Raji (cell line): Measurements from ENCODE around the gene CD247.

ENCODE experiments used
- POLR2A ChIP-seq: IDR thresholded peaks from 2 replicates; pipeline ENCODE4 v1.6.1; 2011; ENCODE audit warnings: low read depth, low read length, control low read depth; ENCODE audit not compliant: insufficient read depth

The CD247 gene

DNA sequence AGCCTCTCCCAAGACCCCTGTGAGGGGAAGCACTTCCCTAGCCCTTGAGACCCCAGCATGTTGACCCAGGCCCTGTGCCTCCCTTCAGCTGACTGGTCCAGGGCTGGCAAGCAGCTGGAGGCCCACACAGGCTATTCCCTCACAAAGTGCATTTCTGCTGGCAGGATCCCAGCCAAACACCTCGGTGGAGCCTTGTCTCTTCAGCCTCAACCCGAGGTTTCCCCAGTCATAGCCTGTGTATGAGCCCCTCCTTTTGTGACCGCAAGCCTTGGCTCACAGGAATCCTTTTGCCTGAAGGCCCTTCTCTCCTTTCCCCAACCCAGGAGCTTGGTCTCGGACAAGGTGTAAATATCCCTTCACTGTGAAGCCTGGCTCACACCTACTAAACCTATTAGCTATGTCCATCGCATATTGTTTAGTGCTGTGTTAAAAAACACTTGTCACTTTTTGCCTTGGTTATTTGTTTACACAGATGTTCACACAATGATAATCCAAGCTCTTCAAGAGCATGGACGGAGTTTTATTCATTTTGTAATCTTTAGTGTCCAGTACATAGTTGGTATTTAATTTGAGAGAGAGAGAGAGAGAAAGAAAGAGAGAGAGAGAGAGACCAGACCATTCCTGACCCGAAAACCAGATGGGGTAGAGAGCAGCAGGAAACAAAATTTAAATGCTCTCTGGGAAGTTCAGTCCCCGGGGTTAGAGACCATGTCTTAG is 8.5 kb upstream of the CD247 start:
- no peak for TF ChIP-seq POLR2A

DNA sequence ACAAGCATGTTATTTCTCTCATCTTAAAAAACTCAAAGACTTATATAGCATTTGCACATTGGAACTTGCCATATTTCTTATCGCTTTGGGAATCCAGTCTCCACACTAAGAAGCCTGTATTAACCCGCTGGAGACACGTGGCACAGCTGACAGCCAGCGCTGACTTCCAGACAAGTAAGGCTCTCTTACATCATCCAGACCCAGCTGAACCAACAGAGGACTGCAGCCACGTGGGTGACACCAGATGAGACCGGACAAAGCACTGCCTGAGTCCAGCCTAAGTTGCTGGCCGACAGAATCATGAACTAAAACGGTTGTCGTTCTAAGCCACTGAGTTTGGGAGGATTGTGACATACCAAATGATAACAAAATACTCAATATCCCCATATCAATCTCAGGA is 6.3 kb upstream of the CD247 start:
- no peak for TF ChIP-seq POLR2A

DNA sequence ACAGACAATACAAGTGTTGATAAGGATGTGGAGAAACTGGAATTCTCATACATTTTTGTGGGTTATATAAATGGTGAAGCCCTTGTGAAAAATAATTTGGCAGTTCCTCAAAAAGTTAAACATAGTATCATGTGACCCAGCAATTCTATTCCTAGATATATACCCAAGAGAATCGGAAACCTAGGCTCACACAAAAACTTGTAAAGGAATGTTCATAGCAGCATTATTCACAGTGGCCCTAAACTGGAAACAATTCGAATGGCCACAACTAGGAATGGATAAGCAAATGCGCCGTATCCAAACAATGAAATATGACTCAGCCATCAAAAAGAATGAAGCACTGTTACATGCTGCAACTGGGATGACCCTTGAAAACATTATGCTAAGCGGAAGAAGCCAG is 3.9 kb upstream of the CD247 start:
- TF ChIP-seq POLR2A: no peak

DNA sequence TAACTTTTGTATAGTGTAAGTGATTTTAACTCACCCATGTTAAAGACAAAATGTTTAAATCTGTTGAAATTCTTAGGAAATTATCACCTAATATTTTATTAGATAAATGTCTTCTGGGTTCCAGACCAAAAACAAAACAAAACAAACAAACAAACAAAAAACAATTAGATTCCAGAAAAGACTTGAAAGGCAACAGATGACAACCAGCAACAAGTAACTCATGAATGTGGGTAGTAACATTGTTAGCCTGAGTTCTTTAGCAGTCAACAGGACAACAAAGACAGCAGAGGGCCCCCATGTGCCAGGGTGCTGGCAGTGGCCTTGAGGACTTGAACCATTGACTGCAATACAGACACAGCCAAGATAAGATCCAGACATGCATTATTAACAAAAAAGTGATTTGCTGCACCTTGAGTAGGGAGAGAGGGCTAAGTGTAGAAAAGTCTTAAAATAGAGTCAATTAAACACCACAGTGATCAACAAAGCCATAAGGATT is 2.4 kb upstream of the CD247 start:
- no peak for TF ChIP-seq POLR2A

DNA sequence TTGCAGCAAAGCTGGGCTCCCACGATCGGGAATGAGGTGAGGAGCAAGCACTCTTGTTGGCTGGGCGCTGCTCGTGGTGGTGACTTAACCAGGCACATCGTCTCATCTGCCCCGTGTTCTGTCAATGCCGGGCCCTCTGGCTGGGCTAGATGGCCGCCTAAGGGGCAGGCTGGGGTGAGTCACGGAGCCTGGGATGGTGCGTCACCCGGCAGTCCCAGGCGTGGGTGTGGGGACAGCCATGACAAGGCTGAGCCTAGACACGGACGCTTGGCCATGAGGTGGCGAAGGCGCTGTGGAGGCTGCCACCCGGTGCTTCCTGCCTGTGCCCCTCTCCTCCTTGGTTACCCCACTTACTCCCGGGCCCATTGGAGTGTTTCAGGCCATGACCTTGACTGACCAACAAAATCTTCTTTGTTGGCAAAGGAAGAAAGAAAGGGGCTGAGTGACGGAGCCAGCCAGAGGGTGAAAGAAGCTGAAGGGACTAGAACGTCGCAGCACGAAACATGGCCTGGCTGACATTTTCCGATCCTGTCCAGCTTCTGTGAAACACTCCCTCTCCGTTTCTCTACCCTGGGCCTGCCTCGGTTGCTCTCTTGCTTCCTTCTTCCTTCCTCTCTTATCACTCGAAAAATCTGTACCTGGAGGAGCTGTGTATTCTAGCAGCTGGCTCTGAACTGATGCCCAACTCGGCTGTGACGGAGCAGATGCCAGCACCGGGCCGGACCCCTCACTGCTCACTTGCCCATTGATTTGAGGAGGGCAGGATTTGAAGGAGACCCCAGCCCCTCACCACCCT is 596 bp downstream of the CD247 start:
- no peak for TF ChIP-seq POLR2A

DNA sequence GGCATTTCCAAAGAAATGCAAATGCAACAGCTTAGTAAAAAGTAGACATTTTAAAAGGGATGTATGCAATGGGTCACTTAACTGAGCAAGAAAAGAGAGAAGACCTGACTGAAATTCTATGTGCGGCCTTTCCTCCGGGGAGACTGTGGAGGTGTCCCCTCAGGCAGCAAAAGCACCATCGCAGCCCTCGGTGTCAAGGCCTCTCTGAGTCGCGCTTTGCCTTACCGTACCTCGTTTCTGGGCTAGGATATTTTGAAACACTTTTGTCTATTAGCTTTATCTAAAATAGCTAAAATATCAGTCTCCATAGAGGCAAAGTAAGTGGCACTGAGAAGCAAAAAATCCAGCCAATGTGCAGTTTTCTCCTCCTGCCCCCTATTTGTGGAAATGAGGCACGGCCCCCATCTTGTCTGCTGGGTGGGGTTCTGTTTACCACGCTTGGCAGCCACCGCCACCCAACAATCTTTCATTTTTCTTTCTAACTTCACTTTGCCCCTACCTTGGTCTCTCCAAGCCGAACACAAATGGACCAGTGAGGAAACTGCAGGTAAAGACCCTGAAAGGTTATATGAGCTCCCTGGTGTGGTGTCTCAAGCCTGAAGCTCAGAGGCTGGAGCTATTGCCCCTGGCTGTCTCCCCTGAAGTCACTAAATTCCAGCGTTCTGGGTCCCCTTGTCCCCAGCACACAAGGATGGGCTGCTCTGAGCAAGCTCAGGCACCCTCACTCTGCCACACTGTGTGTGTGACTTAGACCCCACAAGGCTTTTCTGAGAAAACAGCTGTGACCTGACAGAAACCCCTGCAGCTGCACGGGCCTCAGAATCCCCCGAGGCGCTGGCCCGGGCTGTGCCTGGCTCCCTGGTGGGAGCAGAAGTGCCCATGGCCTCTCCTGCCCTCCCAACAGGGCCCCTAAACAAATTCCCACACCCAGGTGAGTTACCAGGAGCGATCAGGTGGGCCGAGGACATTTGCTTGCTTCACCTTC is 1.6 kb downstream of the CD247 start:
- no peak for TF ChIP-seq POLR2A

DNA sequence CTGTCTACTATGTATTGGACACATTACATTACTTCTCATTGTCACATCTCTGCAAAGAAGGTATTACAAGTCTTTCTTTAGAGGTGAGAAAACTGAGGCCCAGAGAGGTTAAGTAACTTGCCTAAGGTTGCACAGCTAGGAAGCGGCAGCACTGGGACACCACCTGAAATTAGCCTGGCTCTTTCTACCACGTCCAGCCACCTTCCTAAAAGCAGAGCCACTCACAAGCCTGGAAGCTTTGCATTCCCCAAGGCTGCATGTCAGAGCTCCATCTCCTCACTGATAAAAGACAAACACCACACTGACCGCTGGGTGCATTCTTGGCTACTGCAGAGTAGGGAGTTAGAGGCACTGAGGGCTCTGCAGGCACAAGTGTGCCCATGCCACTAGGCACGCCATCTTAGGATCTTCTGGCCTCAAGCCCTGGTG is 2.4 kb downstream of the CD247 start:
- TF ChIP-seq POLR2A: no peak

DNA sequence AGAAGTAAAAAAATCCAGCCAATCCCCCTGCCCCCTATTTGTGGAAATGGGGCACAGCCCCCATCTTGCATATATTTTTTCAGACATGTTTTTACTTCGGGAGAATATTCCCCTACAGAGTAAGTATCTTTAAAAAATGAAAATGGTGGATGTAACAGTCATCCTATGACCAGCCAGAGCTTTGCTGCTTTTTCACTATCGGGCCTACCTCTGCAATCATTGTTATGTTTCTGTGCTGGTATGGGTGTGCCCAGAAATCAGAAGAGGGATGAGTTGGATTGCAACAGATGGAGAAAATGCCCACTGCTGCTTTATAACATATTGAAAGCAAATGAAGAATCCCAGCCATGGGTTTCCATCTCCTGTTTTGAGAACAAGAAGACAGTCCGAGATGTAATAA is 2.9 kb downstream of the CD247 start:
- TF ChIP-seq POLR2A: no peak

DNA sequence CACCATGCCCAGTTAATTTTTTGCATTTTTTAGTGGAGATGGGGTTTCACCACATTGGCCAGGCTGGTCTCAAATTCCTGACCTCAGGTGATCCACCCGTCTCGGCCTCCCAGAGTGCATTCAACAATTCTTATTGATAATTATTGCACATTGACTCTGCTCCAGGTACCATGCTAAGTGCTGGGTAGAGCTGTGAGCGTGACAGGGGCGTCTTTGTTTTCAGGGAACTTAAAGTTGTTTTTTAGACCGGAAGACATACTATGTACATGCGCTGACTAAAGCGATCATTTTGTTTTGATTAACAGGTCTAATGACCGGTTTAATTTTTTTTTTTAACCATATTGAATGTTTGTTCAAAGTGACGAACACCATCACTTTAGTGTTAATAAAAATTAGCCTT is 4.0 kb downstream of the CD247 start:
- no peak for TF ChIP-seq POLR2A

DNA sequence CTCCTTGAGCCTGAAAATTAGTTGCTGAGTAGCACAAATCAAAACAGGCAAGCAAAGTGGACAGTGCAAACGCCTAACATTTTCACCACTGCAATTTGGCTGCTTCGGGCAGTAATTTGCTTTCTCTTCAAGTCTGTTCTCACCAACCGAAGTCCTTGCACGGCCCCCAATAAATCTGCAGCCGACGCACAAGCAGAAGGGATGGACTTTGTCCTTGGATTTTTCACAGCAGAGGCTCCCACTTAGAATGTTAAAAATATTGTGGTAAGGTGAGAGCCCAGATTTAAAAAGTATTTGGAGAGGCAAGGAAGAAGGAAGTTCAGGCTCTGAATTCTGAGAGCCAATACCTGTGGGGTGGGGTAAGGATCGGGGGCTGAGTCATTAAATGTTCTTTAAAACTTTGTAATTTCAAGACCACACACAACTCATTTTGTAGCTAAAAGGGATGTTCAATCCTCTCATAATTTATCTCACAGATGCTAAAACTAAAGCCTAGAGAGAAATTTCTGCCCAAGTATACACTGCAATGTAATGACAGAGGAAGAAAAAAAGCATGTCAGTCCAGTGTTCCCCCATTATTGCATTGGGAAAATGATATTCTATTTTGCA is 6.2 kb downstream of the CD247 start:
- no peak for TF ChIP-seq POLR2A

DNA sequence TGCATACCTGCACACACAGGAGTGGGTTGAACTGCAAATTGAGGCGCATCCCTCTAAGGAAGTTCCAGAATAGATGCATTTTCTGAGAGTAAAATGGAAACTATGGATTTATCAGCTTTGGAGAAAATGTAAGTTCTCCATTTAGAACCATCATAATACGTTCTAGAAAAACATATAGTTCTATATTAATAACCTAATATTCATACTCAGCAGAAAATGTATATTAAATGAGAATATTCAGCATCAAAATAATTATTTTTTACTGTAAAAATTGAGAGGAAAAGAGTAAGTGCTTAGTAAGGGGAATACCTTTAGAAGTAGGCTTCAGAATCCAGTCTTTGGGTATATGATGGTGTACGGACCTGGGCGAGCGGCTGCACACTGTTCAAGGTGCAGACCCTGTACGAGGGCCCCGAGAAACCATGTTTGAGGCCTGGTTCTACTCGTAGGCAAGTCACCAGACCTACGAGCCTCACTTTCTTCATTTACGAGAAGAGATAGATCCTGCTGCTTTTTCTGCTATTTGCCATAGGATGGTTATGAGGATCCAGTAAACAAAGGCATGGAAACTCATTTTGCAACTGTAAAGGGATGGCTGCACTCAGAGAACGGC is 6.8 kb downstream of the CD247 start:
- no peak for TF ChIP-seq POLR2A

DNA sequence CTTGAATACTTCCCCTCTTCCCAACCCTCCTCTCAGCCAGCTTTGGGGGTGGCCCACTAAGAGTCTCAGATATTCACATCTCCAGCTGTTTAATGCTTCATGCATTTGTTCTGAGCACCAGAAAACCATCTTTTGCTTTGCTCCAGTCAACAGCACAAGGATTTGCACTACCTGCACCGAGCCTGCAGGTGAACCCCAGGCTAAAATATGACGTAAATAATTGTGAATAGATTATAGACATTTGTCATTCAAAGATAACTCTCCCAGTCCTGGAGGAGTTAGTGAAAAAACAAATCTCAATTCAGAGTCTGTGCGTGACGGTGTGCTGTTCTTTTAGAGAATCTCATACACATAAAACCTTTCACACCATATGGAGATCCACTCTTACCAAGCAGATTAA is 7.4 kb downstream of the CD247 start:
- no peak for TF ChIP-seq POLR2A

DNA sequence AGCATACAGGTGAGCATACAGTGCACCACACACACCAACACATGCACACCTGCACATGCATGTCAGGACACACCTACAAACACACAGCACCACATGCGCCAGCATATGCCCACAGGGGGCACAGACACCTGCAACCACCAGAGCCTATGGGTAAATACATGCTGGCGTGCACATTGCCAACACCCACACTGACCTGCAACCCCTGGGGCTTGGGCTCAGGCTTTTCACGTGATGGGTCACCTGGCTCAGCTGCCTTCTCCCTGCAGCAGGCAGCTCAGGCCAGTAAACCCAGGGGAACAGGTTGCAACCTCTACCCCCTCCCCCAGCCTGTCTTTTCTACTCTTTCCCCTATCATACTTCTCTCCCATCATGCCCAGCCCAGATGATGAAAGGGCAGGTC is 8.1 kb downstream of the CD247 start:
- no peak for TF ChIP-seq POLR2A

DNA sequence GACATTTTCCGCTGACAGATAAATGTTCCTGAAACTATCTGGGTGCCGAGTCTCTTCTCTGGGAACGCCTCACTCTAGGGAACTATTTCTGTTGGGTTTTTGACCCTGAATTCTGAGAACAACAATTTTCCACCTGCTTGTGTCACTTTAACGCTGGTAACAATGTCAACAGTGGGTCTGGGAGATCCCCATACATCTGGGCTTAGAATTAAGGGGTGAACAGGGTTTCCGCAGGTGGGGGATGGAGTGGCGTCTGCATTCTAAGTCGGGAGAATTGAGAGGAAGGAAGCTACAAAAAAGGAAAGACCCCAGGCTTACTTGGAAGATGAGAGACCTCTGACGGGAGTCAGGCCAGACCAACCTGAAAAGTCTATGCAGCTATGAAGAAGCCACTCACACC is 8.7 kb downstream of the CD247 start:
- no peak for TF ChIP-seq POLR2A
